ENCODE results near the gene SPEM3.

The SPEM3 gene

DNA sequence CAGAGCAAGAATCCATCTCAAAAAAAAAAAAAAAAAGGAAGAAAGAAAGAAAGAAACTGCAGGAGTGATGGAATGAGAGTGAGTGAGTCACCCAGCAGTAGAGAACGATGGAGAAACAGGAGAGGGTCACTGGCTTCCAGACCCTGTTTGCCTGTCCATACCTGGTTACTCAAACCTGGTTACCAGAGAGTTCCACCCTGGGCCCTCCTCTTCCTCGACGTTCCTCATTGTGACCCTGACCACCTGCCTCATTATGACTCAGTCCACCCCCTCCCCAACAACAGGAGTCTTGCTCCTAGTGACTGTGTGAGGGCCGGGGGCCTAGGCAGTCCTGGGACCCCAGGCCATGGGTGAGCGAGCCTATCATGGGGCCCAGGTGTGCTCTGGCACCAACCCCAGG lies at the start of gene SPEM3:
Gene SPEM3 (plus strand): TSS at position 301 of the 400 bp plus-strand sequence. CDS start 46 bp downstream, at position 347.
- DNase-seq (ENCODE audit: low read depth in 2 of 2): no peak

DNA sequence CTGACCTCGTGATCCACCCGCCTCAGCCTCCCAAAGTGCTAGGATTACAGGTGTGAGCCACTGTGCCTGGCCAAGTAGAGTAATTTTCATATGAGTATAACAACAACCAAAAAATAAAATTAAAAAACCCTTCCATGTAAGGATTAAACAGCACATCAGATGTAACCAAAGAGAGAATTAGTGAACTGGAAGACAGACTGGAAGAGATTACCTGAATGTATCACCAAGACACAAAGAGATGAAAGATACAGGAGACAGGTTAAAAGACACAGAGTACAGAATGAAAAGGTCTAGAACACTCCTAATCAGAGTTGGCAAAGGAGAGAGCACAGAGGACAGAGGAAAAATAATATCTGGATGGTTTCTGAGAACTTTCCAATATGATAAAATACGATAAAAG lies 49.5 kb upstream of the SPEM3 start:
- DNase-seq (ENCODE audit: low read depth in 2 of 2): no peak

GRCh38 chr17:7380321-7380720 lies 48.3 kb upstream of the SPEM3 start:
- no peak for DNase-seq (ENCODE audit: low read depth in 2 of 2)

DNA sequence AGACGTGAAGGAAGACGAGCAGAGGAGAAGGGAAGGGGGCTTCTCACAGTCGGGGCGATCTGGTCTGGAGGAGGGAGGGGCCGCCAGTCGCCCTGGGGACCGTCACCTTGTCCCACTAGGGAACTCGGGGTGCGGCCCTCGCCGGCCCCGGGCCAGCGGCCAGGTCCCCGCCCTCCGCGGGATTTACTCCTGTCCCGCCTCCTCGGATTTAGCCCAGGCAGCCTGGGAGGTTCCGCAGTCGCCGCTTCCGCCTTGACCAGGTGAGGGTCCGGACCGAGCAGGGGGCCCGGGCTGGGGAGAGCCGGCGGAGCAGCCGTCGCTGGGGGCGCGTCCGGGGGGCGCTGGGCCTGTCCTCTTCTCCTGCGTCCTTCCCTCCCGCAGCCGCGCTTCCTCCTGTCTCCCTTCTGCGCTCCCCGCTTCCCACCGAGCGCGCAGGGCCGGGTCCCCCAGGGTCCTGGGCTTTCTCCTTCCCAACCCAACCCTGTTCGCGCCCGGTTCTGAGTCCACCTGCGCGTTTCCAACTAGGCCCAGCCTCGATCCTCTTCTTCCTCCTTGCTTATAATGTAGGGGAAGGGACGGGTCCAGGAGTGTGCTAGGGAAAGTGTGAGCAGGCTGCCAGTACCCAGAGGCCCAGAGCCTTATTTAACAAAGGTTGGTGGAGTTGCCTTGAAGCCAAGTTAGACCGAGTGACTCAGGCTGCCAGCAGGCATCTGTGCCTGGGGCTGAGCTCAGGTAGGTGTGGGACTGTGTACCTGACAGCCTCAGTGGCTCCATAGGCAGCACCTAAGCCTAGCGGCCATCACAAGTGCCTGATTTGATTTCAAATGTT lies 47.6 kb upstream of the SPEM3 start, which contains the start of gene TNK1:
Gene TNK1 (plus strand): TSS at position 235 of the 829 bp plus-strand sequence. CDS start 1,838 bp downstream, outside the sequence.
- DNase-seq (ENCODE audit: low read depth in 2 of 2): no peak

DNA sequence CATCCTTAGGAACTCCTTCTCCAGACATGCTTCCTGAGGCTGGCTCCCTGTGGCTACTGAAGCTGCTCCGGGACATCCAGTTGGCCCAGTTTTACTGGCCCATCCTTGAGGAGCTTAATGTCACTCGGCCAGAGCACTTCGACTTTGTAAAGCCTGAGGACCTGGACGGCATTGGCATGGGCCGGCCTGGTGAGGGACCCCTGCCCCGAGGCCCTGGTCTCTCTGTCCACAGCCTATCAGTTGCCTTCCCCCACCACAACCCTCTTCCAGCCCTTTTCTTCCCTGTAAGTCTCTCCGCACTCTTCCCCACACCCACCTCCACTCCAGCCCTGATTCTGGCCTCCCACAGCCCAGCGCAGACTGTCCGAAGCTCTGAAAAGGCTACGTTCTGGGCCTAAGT lies 45.8 kb upstream of the SPEM3 start:
- no peak for DNase-seq (ENCODE audit: low read depth in 2 of 2)

DNA sequence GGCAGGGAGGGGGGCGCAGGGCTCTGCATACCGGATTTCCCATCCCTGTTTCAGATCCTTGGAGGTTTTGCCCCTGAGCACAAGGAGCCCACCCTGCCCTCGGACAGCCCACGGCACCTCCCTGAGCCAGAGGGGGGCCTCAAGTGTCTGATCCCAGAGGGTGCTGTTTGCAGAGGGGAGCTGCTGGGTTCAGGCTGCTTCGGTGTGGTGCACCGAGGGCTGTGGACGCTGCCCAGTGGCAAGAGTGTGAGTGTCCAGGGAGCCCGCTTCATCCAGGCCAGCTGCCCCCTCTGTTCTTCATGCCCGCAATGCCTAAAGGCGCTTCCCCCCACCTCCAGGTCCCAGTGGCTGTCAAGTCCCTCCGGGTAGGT lies 45.3 kb upstream of the SPEM3 start:
- DNase-seq (ENCODE audit: low read depth in 2 of 2): no peak

- DNase-seq (ENCODE audit: low read depth in 2 of 2): peak; percentile 49 to 50
Measured at GRCh38 chr17:7383742-7384488, 44.7 kb upstream of the SPEM3 start.

GRCh38 chr17:7384489-7385081 lies 44.1 kb upstream of the SPEM3 start:
- no peak for DNase-seq (ENCODE audit: low read depth in 2 of 2)

GRCh38 chr17:7388856-7389255 lies 39.8 kb upstream of the SPEM3 start:
- no peak for DNase-seq (ENCODE audit: low read depth in 2 of 2)

DNA sequence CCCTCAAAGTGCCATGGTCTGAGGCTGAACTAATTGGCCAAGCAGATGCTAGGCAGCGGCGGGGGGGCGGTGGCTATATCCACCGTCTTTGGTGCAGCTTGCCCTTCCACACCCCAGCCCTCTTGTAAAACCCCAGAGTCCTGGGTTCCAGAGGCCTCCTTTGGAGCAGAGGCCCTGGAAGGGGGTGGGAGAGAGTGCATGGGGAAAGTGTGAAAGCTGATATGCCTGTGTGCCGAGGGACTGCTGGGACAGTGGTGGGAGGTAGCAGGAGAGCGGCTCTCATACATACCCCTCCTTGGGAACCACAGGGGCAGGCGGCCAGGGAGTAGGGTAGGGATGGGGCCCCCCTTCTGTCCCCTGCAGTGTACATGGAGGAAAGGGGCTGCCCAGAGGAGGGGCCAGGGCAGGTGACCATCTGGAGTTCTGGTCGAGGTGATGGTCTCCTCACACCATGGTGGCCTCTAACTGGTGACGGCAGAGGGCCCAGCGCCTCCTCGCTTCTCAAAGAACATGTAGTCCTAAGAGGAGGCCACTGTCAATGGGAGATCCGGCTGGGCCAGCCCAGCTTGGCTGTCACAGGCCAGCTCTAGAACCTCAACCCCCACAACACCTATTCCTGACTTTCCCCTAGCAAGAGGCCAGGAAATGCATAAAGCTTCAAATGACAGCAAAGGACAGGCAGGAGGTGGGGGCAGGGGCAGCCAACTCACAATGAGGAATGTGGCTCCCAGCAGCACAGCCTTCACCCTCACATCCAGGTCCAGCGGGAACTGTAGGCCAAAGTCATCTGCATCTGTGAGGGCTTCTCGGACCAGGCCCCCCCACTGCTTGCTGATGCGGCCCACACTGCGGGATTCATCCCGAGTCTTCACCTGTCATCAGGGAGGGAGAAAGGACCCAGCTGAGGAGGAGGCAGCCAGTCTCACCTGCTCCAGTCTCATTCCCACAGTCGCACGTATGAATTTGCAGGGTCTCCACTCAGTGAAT lies 38.4 kb upstream of the SPEM3 start:
- DNase-seq (ENCODE audit: low read depth in 2 of 2): no peak

DNA sequence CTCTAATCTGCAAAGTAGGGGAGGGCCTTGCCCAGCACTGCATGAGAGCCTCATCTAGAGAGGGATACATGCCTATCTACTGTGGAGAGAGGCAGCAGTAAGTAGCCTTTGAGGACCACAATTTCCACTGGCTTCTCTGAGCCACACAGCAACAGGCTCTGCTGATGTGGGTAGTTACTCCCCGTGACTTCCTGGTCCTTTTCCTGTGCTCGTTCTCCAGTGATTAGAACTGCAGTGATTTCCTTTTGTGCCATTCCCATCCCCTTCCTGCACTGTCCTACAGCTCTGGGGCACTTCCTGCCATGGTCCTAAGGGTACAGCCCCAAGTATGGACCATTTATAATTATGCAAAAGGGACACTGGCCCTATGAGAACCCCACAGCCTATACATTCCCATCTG lies 37.4 kb upstream of the SPEM3 start:
- DNase-seq (ENCODE audit: low read depth in 2 of 2): no peak

GRCh38 chr17:7392696-7393612 lies 35.7 kb upstream of the SPEM3 start:
- no peak for DNase-seq (ENCODE audit: low read depth in 2 of 2)

GRCh38 chr17:7393613-7394451 lies 34.8 kb upstream of the SPEM3 start:
- DNase-seq (ENCODE audit: low read depth in 2 of 2): peak; percentile 38 to 42

GRCh38 chr17:7394452-7395191 lies 34.0 kb upstream of the SPEM3 start, which contains the start of gene PLSCR3:
Gene PLSCR3 (minus strand): TSS chr17:7394525. CDS start chr17:7394110, 415 bp downstream.
- DNase-seq (ENCODE audit: low read depth in 2 of 2): peak; percentile 66 to 68

- no peak for DNase-seq (ENCODE audit: low read depth in 2 of 2)
Measured at GRCh38 chr17:7396147-7396546, 32.5 kb upstream of the SPEM3 start.

DNA sequence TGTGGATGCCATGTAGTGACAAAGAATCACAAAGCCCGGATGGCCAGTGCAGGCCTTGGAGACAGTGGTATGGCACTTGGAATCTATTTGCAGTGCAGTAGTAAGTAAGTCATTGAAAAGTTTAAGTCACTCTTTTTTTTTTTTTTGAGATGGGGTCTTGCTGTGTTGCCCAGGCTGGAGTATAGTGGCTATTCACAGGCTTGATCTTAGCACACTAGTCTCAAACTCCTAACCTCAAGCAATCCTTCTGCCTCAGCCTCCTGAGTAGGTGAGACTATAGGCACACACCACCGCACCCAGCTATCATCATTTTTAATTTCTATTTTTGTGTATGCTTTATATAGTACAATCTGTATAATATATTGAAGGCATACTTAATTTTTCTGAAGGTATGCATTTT lies 30.0 kb upstream of the SPEM3 start:
- DNase-seq (ENCODE audit: low read depth in 2 of 2): no peak

DNA sequence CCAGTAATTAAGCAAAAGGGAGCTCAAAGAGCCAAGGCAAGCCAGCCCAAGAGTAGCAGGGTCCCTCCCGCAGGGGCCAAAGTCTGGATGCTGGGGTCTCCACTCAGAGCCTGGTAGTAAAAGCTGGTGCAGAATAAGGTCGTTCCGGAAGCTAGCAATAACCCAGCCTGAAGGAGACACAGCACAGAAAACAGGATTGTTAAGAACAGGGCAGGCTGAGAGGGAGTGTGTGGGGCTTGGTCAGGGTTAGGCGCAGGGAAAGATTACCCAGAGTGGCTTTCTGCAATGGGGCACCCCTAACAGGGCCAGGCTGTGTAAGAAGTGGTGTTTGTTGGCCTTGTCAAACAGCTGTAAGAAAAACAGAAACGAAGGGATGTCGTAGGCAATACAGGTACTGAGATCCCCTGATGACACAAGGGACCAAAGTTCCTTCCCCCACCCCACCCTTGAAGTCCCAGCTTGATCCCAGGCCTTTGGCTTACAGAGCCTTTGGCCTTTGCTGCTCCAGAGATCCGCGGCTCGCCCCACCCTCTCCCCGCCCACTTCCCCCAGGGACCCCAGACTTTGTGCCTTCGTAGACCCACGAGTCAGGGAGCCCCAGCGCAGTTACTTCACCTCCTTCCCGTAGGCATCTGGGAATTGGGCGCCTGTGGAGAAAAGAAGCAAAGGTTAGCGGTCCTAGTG lies 25.5 kb upstream of the SPEM3 start:
- no peak for DNase-seq (ENCODE audit: low read depth in 2 of 2)

- DNase-seq (ENCODE audit: low read depth in 2 of 2): no peak
Measured at GRCh38 chr17:7403727-7403976, 25.0 kb upstream of the SPEM3 start.

Measured in stimulated activated CD8-positive, alpha-beta memory T cell treated with anti-CD3 and anti-CD28 coated beads, Interleukin-7, amount 100 ng/mL, for 1 hour (primary cell).